ENCODE measurements around the gene TMCC3.

TMCC3 gene

GRCh38 chr12:94637390-94638113, 12.8 kb downstream of the TMCC3 start:
- DNase-seq (ENCODE audit: insufficient read length, low spot score) = no peak
- FAIRE-seq = no peak

- FAIRE-seq = no peak
These were observed 13.8 kb downstream of the TMCC3 start for GRCh38 chr12:94636462-94637085.

GRCh38 chr12:94634717-94635116, 15.6 kb downstream of the TMCC3 start:
- FAIRE-seq = no peak
- no peak for DNase-seq (ENCODE audit: insufficient read length, low spot score)

More at GRCh38 chr12:94636462-94637085, 13.8 kb downstream of the TMCC3 start:
- DNase-seq (ENCODE audit: insufficient read length, low spot score) = no peak

GRCh38 chr12:94633401-94633800, 17.0 kb downstream of the TMCC3 start:
- no peak for FAIRE-seq

DNA sequence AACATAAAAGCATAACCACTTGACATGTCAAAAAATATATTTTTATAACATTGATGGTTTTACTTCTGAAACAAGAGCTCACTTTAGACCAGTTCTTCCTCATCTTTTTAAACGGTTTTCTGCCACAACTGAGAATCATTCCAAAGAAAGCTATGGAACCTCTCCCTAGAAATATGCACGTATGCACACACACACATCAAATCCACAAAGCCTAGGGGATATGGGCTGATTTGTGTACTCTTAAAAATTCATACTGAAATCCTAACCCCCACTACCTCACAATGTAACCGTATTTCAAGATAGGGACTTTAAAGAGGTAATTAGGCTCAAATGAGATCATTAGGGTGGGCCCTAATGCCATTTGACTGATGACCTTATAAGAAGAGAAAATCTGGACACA, 19.3 kb downstream of the TMCC3 start:
- FAIRE-seq (no peak), DNase-seq (ENCODE audit: insufficient read length, low spot score) (no peak)

More at GRCh38 chr12:94633401-94633800, 17.0 kb downstream of the TMCC3 start:
- no peak for DNase-seq (ENCODE audit: insufficient read length, low spot score)

DNA sequence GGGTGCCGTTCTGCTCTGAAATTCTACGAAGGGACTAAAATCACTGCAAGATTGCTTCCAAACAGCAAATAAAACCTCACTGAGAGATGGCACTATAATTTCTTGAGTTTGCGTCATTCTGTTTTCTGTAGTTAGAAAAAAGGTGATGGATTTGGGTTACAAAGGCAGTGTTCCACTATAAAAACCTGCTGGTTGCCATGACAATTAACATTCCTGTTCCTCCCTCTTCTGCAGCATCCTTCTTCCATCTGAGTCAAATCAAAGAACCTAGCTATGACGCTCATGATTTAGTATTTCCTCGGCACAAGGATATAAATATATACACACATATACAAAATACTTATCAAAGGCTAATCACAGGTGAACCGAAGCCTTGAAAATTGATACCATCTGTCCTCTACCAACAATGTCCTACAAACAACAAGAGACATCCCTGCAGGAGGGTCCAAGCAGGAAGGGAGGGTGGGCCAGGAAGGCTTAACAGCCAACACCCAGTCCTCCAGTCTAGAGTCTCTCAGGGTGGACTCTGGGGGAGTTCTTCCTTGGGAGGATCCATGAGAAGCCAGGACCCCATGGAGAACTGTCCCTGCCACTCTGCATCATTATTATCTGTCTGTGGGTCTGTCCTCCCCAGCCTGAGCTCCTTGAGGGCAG, 21.4 kb downstream of the TMCC3 start:
- no peak for FAIRE-seq
- DNase-seq (ENCODE audit: insufficient read length, low spot score) = no peak

GRCh38 chr12:94628369-94628768, 22.0 kb downstream of the TMCC3 start:
- FAIRE-seq (no peak), DNase-seq (ENCODE audit: insufficient read length, low spot score) (no peak)

- no peak for FAIRE-seq
These were observed 24.8 kb downstream of the TMCC3 start for GRCh38 chr12:94625531-94625930.

GRCh38 chr12:94623161-94623920, 27.0 kb downstream of the TMCC3 start:
- FAIRE-seq = no peak
- no peak for DNase-seq (ENCODE audit: insufficient read length, low spot score)

More at GRCh38 chr12:94625531-94625930, 24.8 kb downstream of the TMCC3 start:
- DNase-seq (ENCODE audit: insufficient read length, low spot score) = no peak

GRCh38 chr12:94622475-94622874, 27.9 kb downstream of the TMCC3 start:
- no peak for DNase-seq (ENCODE audit: insufficient read length, low spot score)
- no peak for FAIRE-seq

GRCh38 chr12:94621662-94622359, 28.5 kb downstream of the TMCC3 start:
- DNase-seq (ENCODE audit: insufficient read length, low spot score) = peak; percentile 67

GRCh38 chr12:94620621-94621020, 29.7 kb downstream of the TMCC3 start:
- FAIRE-seq = no peak
- no peak for DNase-seq (ENCODE audit: insufficient read length, low spot score)

More at GRCh38 chr12:94621662-94622359, 28.5 kb downstream of the TMCC3 start:
- FAIRE-seq = peak; percentile 16

- no peak for FAIRE-seq
- peak; percentile 68 for DNase-seq (ENCODE audit: insufficient read length, low spot score)
These were observed 31.2 kb downstream of the TMCC3 start for GRCh38 chr12:94618995-94619695.

DNA sequence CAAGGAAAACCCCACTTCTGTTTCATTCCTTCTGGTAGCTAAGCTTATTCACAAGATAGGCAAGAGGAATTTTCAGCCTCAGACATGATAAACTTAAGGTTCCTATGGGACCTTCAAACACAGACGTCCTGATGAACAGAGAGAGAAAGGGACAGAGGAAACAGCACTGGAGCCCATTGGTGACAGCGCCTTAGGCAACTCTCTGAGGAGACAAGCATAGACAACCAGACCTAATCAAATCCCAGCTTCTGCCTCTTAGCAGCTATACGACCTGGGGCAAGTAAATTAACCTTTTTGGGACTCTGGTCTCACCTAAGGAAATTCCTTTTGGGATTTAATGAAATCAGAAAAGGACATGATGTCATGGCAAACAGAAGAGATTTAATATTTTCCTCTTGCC, 33.3 kb downstream of the TMCC3 start:
- no peak for FAIRE-seq
- DNase-seq (ENCODE audit: insufficient read length, low spot score) = no peak

DNA sequence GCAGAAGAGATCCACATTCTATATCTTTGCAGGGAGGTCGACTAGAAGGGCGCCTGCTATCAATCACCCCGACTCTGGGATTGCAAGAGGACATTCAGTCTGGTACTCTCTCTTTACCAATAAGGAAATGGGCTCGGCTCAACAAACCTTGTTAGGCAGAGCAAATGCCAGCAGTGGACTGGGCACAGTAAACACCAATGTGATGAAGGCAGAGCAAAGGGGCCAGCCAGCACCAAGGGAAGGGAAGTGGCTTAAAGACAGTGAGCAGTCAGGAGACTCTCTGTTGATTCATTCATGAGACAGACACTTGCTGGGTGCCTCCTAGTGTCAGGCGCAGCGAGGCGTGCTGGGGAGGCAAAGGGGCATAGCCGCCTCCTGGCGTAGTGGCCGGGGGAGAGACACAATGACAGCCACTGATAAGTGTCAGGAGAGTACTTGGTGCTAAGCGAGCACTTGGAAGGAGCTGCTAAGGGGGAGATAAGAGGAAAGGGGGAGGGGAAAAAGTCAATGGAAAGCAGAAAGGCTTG, 34.1 kb downstream of the TMCC3 start:
- DNase-seq (ENCODE audit: insufficient read length, low spot score) = no peak
- no peak for FAIRE-seq

GRCh38 chr12:94615260-94616181, 34.8 kb downstream of the TMCC3 start:
- DNase-seq (ENCODE audit: insufficient read length, low spot score) (peak; percentile 67), FAIRE-seq (no peak)

DNA sequence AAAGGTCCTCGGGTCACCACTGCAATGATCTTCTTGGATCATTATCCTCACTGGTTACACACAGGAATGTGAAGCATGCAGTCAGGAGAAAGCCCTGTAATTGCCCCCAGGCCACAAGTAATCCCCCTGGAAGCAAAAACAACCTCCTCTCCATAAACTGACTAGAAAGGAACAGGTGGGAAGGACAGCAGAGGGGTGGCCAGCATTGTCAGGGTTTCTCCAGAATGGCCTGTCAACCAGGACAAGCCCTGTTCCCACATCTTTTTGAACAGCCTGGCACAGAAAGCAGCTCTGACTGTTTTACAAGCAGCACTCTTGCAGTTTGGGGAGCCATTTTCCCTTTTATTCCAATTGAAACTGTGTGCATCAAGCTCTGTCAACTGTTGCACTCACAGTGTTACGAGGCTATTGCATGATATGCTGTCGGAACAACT, 36.1 kb downstream of the TMCC3 start:
- FAIRE-seq (no peak), DNase-seq (ENCODE audit: insufficient read length, low spot score) (peak; percentile 57)

DNA sequence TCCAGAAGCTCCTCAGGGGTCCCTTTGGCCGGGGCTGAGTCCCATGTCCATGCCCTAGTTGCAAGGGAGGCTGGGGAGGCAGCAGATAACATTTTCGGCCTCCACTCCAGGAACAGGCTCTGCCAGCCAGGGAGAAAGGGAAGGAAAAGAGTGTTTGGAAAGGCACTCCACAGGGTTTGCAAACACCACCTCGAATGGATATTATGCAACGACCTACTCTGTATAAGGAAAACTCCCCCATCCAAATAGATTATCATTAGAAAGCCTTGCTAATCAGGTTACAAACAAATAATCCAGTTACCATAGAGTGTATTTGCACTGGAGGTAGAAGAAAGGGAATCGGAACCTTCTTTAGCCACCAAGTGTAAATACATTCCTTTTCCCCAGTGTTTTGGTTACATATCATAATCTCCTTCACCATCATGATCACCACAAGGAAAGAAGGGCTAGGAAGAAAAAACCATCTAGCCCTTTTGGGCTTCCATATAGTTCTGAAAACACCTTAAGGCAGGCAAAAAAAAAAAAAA, 40.4 kb downstream of the TMCC3 start:
- FAIRE-seq (no peak), DNase-seq (ENCODE audit: insufficient read length, low spot score) (no peak)
